Caco-2 (cell line): Measurements from ENCODE around the gene ASCC1. TPM values are rescaled to one million over a fixed set of nuclear protein-coding genes. Genes with fewer than 3 reads are reported as not detected.
A peak's percentile ranks its signal among the peaks of the same experiment; 100 is the strongest.

ENCODE experiments used
- BruUV-seq: library from RNA; stranded (reverse); fragments of 400-500 nt; replicated peaks from 2 replicates; lab custom pipeline; 2021; lab: Mats Ljungman, UMichigan
- CTCF ChIA-PET: fragments of 300-600 bp; sonication (Branson Sonifier 250); formaldehyde crosslinking; loops from one replicate; lab custom pipeline; 2022; ENCODE audit warnings: antibody characterized with exemption; lab: Charles Lee
- POLR2A ChIA-PET: fragments of 300-600 bp; sonication (Branson Sonifier 250); formaldehyde crosslinking; loops from one replicate; lab custom pipeline; 2022; ENCODE audit warnings: antibody characterized with exemption; lab: Charles Lee
- DNase-seq, 2 experiments: peaks; one replicate each; pipeline versions ENCODE4 v3.0.0 to v3.0.0-alpha.2; 2020 to 2022
- H3K27me3 ChIP-seq: replicated peaks from 2 replicates; pipeline ENCODE4 v1.6.0; 2011; ENCODE audit warnings: low read length; ENCODE audit not compliant: control insufficient read depth, insufficient read depth
- H3K36me3 ChIP-seq: 2 replicates; pipeline ENCODE4 v1.5.1; 2011; ENCODE audit warnings: low read length; ENCODE audit not compliant: control insufficient read depth, insufficient read depth
- H3K4me1 ChIP-seq: fragments of 250-450 bp; sonication (Bioruptor Pico); 2 replicates; pipeline ENCODE4 v1.5.1; 2020; ENCODE audit warnings: mild to moderate bottlenecking
- H3K4me3 ChIP-seq: 2 replicates; pipeline ENCODE4 v1.5.1; 2011; ENCODE audit warnings: low read depth, mild to moderate bottlenecking, control low read depth, low read length
- H3K9me3 ChIP-seq: fragments of 250-450 bp; sonication (Bioruptor Pico); 2 replicates; pipeline ENCODE4 v1.5.1; 2020; ENCODE audit warnings: mild to moderate bottlenecking, moderate library complexity
- H3K27ac Mint-ChIP-seq: one replicate; pipeline ENCODE4 v1.8.0; 2022; ENCODE audit warnings: mixed read lengths; ENCODE audit not compliant: unreplicated experiment
- H3K27me3 Mint-ChIP-seq: one replicate; pipeline ENCODE4 v1.8.0; 2022; ENCODE audit warnings: mixed read lengths; ENCODE audit not compliant: insufficient read depth, unreplicated experiment
- H3K36me3 Mint-ChIP-seq: one replicate; pipeline ENCODE4 v1.8.0; 2022; ENCODE audit warnings: mild to moderate bottlenecking, mixed read lengths; ENCODE audit not compliant: insufficient read depth, unreplicated experiment
- H3K4me1 Mint-ChIP-seq: one replicate; pipeline ENCODE4 v1.8.0; 2022; ENCODE audit warnings: low read depth, mixed read lengths; ENCODE audit not compliant: unreplicated experiment
- H3K4me3 Mint-ChIP-seq: one replicate; pipeline ENCODE4 v1.8.0; 2022; ENCODE audit warnings: mild to moderate bottlenecking, moderate library complexity, mixed read lengths; ENCODE audit not compliant: unreplicated experiment
- H3K9me3 Mint-ChIP-seq: one replicate; pipeline ENCODE4 v1.8.0; 2022; ENCODE audit warnings: mixed read lengths; ENCODE audit not compliant: unreplicated experiment
- intact Hi-C: fragments of 100-400 bp; cut with micrococcal nuclease; formaldehyde crosslinking; loops from one replicate; pipeline ENCODE4 v1.10.0; 2022; ENCODE audit not compliant: unreplicated experiment
- total RNA-seq: library from RNA; stranded (reverse); gene quantifications from 2 replicates; pipeline ENCODE4 v1.2.3, GENCODE V29; 2022
- TF ChIP-seq, protein P1 (sequence below), 2 experiments: fragments of 200-600 bp in 1 of 2; IDR thresholded peaks; 1 replicate in 1 of 2; 2 replicates in 1 of 2; pipeline versions ENCODE4 v1.5.1 to v1.8.0; 2011 to 2022; ENCODE audit warnings: antibody characterized with exemption in 1 of 2, control low read depth in 1 of 2, inconsistent platforms in 1 of 2, low read depth in 1 of 2, low read length in 1 of 2, mild to moderate bottlenecking in 1 of 2, moderate library complexity in 1 of 2; ENCODE audit not compliant: insufficient read depth in 1 of 2, severe bottlenecking in 1 of 2, unreplicated experiment in 1 of 2

The ASCC1 gene
- total RNA-seq, 1 experiment from 2014 or later, result 73.7 TPM

DNA sequence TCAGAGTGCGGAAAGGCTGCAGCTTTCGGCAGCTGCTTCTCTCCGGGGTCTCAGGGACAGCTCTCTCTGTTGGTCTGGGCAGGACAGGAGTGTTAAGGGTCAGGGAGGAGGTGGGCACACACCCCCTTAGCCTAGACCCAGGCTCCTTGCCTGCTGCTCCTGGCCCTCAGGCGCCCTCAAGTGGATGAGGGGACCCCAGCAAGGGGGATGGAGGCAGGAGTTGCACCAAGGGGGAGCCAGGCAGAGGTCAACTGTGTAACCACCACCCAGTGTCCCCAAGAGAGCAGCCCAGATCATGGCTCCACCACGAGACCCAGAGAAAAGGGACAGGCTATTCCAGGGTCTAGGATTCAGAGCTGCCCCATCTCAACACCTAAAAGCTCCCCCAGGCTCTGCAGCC lies 154.6 kb downstream of the ASCC1 start:
- Mint-ChIP-seq H3K36me3 (peaks cover 6% of the 10 kb centered on the region), H3K27me3 (no peaks in the 10 kb centered on the region), H3K27ac (no peak overlapping the region), H3K4me1 (no peaks in the 10 kb centered on the region), H3K9me3 (no peaks in the 10 kb centered on the region), H3K4me3 (no peak overlapping the region)
- no TSS peak for BruUV-seq
- H3K4me1 ChIP-seq, result 0 out of 2 replicates have a peak, but pooled peaks cover 3% of the 10 kb centered on the region
- CTCF ChIA-PET, result interaction anchor here (0.6 to 3.0 kb wide), 6 partner anchors 13 to 199 kb away, joined by 3 to 20 read pairs (median 4); no protein-coding TSS in a partner anchor
- no peaks in the 10 kb centered on the region for H3K36me3 ChIP-seq
- no peaks in the 10 kb centered on the region for H3K9me3 ChIP-seq
- intact Hi-C loops, result loop anchor here (5.0 kb wide), 1 partner anchor 66 kb away; no protein-coding TSS in a partner anchor
- no peak overlapping the region for H3K4me3 ChIP-seq
- POLR2A ChIA-PET, result no interaction called here
- H3K27me3 ChIP-seq, result no peaks in the 10 kb centered on the region
- DNase-seq, result peak in 1 of 2 experiments; percentile 61
- TF ChIP-seq, protein P1, sequence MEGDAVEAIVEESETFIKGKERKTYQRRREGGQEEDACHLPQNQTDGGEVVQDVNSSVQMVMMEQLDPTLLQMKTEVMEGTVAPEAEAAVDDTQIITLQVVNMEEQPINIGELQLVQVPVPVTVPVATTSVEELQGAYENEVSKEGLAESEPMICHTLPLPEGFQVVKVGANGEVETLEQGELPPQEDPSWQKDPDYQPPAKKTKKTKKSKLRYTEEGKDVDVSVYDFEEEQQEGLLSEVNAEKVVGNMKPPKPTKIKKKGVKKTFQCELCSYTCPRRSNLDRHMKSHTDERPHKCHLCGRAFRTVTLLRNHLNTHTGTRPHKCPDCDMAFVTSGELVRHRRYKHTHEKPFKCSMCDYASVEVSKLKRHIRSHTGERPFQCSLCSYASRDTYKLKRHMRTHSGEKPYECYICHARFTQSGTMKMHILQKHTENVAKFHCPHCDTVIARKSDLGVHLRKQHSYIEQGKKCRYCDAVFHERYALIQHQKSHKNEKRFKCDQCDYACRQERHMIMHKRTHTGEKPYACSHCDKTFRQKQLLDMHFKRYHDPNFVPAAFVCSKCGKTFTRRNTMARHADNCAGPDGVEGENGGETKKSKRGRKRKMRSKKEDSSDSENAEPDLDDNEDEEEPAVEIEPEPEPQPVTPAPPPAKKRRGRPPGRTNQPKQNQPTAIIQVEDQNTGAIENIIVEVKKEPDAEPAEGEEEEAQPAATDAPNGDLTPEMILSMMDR (IDR thresholded peaks at IDR 0.05; ENCODE audit: insufficient read depth in 1 of 2, low read depth in 1 of 2, low read length in 1 of 2, severe bottlenecking in 1 of 2, unreplicated experiment in 1 of 2), result peak; percentile 46 to 68

DNA sequence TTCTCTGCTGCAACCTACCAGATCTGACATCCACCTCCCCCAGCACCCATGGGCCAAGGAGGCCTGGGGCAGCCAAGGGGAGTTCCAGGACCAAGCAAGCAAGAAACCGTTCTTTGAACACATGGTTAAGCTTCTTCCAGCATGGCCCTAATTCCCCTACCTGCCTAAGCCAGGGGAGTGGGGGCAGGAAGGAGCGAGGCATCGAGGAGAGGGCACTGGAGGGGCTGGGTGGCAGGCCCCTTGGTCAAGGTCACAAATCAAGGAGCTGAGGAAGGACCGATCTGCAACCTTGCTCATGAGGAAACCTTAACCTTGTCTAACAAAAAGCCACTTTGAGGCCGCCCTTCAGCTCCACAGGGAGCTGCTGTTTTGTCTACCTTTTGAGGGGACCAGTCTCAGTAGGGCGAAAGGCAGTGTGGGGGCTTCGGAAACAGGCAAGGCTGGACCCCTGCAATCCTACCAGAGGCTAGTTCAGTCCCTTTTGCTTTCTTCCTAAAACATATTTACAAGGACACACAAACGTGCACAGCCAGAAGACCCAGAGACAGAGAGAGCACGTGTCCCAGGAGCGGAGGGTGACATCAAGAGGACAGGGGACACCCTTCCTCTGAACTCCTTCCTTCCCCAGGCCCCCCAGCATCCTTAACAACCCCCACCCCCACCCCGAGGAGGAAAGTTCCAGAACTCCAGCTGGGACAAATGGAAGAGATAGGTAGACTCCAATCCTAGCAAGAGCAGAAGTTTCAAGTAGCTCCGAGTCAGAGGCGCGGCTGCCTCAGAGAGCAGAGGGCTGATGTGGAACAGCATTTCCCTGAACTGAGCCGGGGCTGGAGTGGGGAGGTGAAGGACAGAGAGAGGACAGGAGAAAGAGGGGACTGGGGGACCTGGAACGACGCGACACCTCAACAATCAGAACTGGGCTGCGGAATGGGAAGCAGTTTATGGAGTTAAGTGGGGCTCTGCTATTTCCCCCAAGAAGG lies 155.9 kb downstream of the ASCC1 start:
- no TSS peak for BruUV-seq
- H3K4me3 Mint-ChIP-seq, result no peak overlapping the region
- Histone ChIP-seq H3K4me1 (0 out of 2 replicates have a peak, but pooled peaks cover 3% of the 10 kb centered on the region), H3K27me3 (no peaks in the 10 kb centered on the region), H3K9me3 (no peaks in the 10 kb centered on the region), H3K36me3 (no peaks in the 10 kb centered on the region), H3K4me3 (no peak overlapping the region)
- intact Hi-C loops, result loop anchor here (5.0 kb wide), 1 partner anchor 67 kb away; no protein-coding TSS in a partner anchor
- no peak for DNase-seq
- no peaks in the 10 kb centered on the region for H3K9me3 Mint-ChIP-seq
- ChIA-PET POLR2A (interaction anchor here (0.6 kb wide), 1 partner anchor 190 kb away, joined by 3 read pairs; no protein-coding TSS in a partner anchor), CTCF (interaction anchor here (0.6 to 3.0 kb wide), 7 partner anchors 10 to 303 kb away, joined by 3 to 20 read pairs (median 3); no protein-coding TSS in a partner anchor)
- H3K27ac Mint-ChIP-seq, result no peak overlapping the region
- TF ChIP-seq, protein P1 (IDR thresholded peaks at IDR 0.05; ENCODE audit: insufficient read depth in 1 of 2, low read depth in 1 of 2, low read length in 1 of 2, severe bottlenecking in 1 of 2, unreplicated experiment in 1 of 2), result no peak
- H3K36me3 Mint-ChIP-seq, result peaks cover 6% of the 10 kb centered on the region
- H3K4me1 Mint-ChIP-seq, result no peaks in the 10 kb centered on the region
- no peaks in the 10 kb centered on the region for H3K27me3 Mint-ChIP-seq
